Activated CD4-positive, alpha-beta memory T cell treated with anti-CD3 and anti-CD28 coated beads for 36 hours (primary cell): ENCODE data around the gene GJA5. TPM values are rescaled to one million over a fixed set of nuclear protein-coding genes. Genes with fewer than 3 reads are reported as not detected.

Experiments
- CTCF ChIA-PET: fragments of 350-600 bp; sonication (Branson Sonifier 250); formaldehyde crosslinking; loops from one replicate; lab custom pipeline; 2021; ENCODE audit warnings: antibody characterized with exemption, inconsistent platforms; lab: Charles Lee
- POLR2A ChIA-PET: fragments of 350-600 bp; sonication (Branson Sonifier 250); formaldehyde crosslinking; loops from one replicate; lab custom pipeline; 2021; ENCODE audit warnings: antibody characterized with exemption; lab: Charles Lee
- DNase-seq: peaks from one replicate; pipeline ENCODE4 v3.0.0-alpha.2; 2020
- H3K27ac Mint-ChIP-seq: one replicate; pipeline ENCODE4 v1.8.0; 2021; ENCODE audit warnings: mixed read lengths
- H3K27me3 Mint-ChIP-seq: one replicate; pipeline ENCODE4 v1.8.0; 2021; ENCODE audit warnings: mixed read lengths
- H3K36me3 Mint-ChIP-seq: one replicate; pipeline ENCODE4 v1.8.0; 2021; ENCODE audit warnings: mixed read lengths
- H3K4me1 Mint-ChIP-seq: one replicate; pipeline ENCODE4 v1.8.0; 2021; ENCODE audit warnings: low read depth, mixed read lengths
- H3K4me3 Mint-ChIP-seq: one replicate; pipeline ENCODE4 v1.8.0; 2021; ENCODE audit warnings: mild to moderate bottlenecking, mixed read lengths
- H3K9me3 Mint-ChIP-seq: one replicate; pipeline ENCODE4 v1.8.0; 2021; ENCODE audit warnings: mixed read lengths
- intact Hi-C: fragments of 100-400 bp; cut with micrococcal nuclease; formaldehyde crosslinking; loops from one replicate; pipeline ENCODE4 v1.15.1; 2023
- total RNA-seq, 2 experiments: library from RNA; stranded (reverse); gene quantifications; one replicate each; pipeline ENCODE4 v1.2.3, GENCODE V29; 2021

The GJA5 gene
- total RNA-seq, 2 experiments from 2014 or later = not detected

GRCh38 chr1:147784941-147785340, 24.5 kb upstream of the GJA5 start:
- no peak for DNase-seq
- H3K4me1 Mint-ChIP-seq = no peaks in the 10 kb centered on the region
- peaks cover 7% of the 10 kb centered on the region for H3K27me3 Mint-ChIP-seq
- intact Hi-C loops = no loop called here
- H3K27ac Mint-ChIP-seq = no peak overlapping the region
- no peaks in the 10 kb centered on the region for H3K9me3 Mint-ChIP-seq
- no peak overlapping the region for H3K4me3 Mint-ChIP-seq
- ChIA-PET CTCF (interaction anchor here (0.7 to 1.8 kb wide), 2 partner anchors 108 to 189 kb away, joined by 3 to 6 read pairs; no protein-coding TSS in a partner anchor), POLR2A (no interaction called here)
- H3K36me3 Mint-ChIP-seq = no peaks in the 10 kb centered on the region

- H3K27ac Mint-ChIP-seq = no peak overlapping the region
- peaks cover 7% of the 10 kb centered on the region for H3K27me3 Mint-ChIP-seq
- intact Hi-C loops = no loop called here
- H3K4me1 Mint-ChIP-seq = no peaks in the 10 kb centered on the region
- H3K4me3 Mint-ChIP-seq = no peak overlapping the region
- no peak for DNase-seq
- H3K9me3 Mint-ChIP-seq = no peaks in the 10 kb centered on the region
- ChIA-PET CTCF (interaction anchor here (1.1 kb wide), 1 partner anchor 121 kb away, joined by 3 read pairs; no protein-coding TSS in a partner anchor), POLR2A (no interaction called here)
- no peaks in the 10 kb centered on the region for H3K36me3 Mint-ChIP-seq
Observed at GRCh38 chr1:147781056-147781471, 20.7 kb upstream of the GJA5 start.

- Mint-ChIP-seq H3K36me3 (no peaks in the 10 kb centered on the region), H3K9me3 (no peaks in the 10 kb centered on the region), H3K27me3 (peaks cover 18% of the 10 kb centered on the region), H3K4me1 (peaks cover 2% of the 10 kb centered on the region), H3K4me3 (no peak overlapping the region), H3K27ac (no peak overlapping the region)
- ChIA-PET POLR2A (no interaction called here), CTCF (no interaction called here)
- no peak for DNase-seq
- intact Hi-C loops = no loop called here
Observed at GRCh38 chr1:147777694-147778093, 17.3 kb upstream of the GJA5 start.

GRCh38 chr1:147773215-147773715, 12.9 kb upstream of the GJA5 start:
- Mint-ChIP-seq H3K4me3 (no peak overlapping the region), H3K9me3 (no peaks in the 10 kb centered on the region), H3K27me3 (peaks cover 19% of the 10 kb centered on the region), H3K4me1 (peaks cover 2% of the 10 kb centered on the region), H3K36me3 (no peaks in the 10 kb centered on the region), H3K27ac (no peak overlapping the region)
- CTCF ChIA-PET = no interaction called here
- no peak for DNase-seq
- intact Hi-C loops = no loop called here
- POLR2A ChIA-PET = no interaction called here

GRCh38 chr1:147772570-147772969, 12.2 kb upstream of the GJA5 start:
- intact Hi-C loops = no loop called here
- H3K9me3 Mint-ChIP-seq = no peaks in the 10 kb centered on the region
- no peaks in the 10 kb centered on the region for H3K36me3 Mint-ChIP-seq
- H3K27ac Mint-ChIP-seq = no peak overlapping the region
- H3K4me1 Mint-ChIP-seq = peaks cover 2% of the 10 kb centered on the region
- no peak overlapping the region for H3K4me3 Mint-ChIP-seq
- DNase-seq = no peak
- CTCF ChIA-PET = no interaction called here
- peaks cover 19% of the 10 kb centered on the region for H3K27me3 Mint-ChIP-seq
- POLR2A ChIA-PET = no interaction called here

- no peak overlapping the region for H3K27ac Mint-ChIP-seq
- peaks cover 17% of the 10 kb centered on the region for H3K27me3 Mint-ChIP-seq
- H3K4me1 Mint-ChIP-seq = peaks cover 2% of the 10 kb centered on the region
- POLR2A ChIA-PET = no interaction called here
- H3K9me3 Mint-ChIP-seq = no peaks in the 10 kb centered on the region
- DNase-seq = no peak
- no peaks in the 10 kb centered on the region for H3K36me3 Mint-ChIP-seq
- CTCF ChIA-PET = interaction anchor here (0.6 kb wide), 1 partner anchor 270 kb away, joined by 3 read pairs; no protein-coding TSS in a partner anchor
- no peak overlapping the region for H3K4me3 Mint-ChIP-seq
- intact Hi-C loops = no loop called here
Observed at GRCh38 chr1:147771226-147772125, 11.1 kb upstream of the GJA5 start.

GRCh38 chr1:147769106-147769505, 8.7 kb upstream of the GJA5 start:
- Mint-ChIP-seq H3K4me3 (no peak overlapping the region), H3K27ac (no peak overlapping the region), H3K36me3 (no peaks in the 10 kb centered on the region), H3K27me3 (peaks cover 12% of the 10 kb centered on the region), H3K9me3 (no peaks in the 10 kb centered on the region), H3K4me1 (peaks cover 2% of the 10 kb centered on the region)
- ChIA-PET POLR2A (no interaction called here), CTCF (interaction anchor here (0.8 kb wide), 1 partner anchor 268 kb away, joined by 3 read pairs; no protein-coding TSS in a partner anchor)
- DNase-seq = no peak
- intact Hi-C loops = no loop called here

- intact Hi-C loops = no loop called here
- Mint-ChIP-seq H3K4me1 (peaks cover 2% of the 10 kb centered on the region), H3K27ac (no peak overlapping the region), H3K4me3 (no peak overlapping the region), H3K36me3 (no peaks in the 10 kb centered on the region), H3K27me3 (peaks cover 8% of the 10 kb centered on the region), H3K9me3 (no peaks in the 10 kb centered on the region)
- POLR2A ChIA-PET = no interaction called here
- CTCF ChIA-PET = interaction anchor here (0.8 kb wide), 1 partner anchor 267 kb away, joined by 3 read pairs; no protein-coding TSS in a partner anchor
- DNase-seq = no peak
Observed at GRCh38 chr1:147768582-147768981, 8.2 kb upstream of the GJA5 start.

GRCh38 chr1:147768101-147768500, 7.7 kb upstream of the GJA5 start:
- H3K4me3 Mint-ChIP-seq = no peak overlapping the region
- CTCF ChIA-PET = no interaction called here
- POLR2A ChIA-PET = no interaction called here
- H3K36me3 Mint-ChIP-seq = no peaks in the 10 kb centered on the region
- peaks cover 6% of the 10 kb centered on the region for H3K4me1 Mint-ChIP-seq
- H3K27ac Mint-ChIP-seq = no peak overlapping the region
- DNase-seq = no peak
- H3K27me3 Mint-ChIP-seq = peaks cover 5% of the 10 kb centered on the region
- intact Hi-C loops = no loop called here
- no peaks in the 10 kb centered on the region for H3K9me3 Mint-ChIP-seq

- DNase-seq = no peak
- CTCF ChIA-PET = no interaction called here
- POLR2A ChIA-PET = interaction anchor here (0.6 kb wide), 1 partner anchor 92 kb away, joined by 4 read pairs; the partner anchor contains the start of gene ACP6
Observed at GRCh38 chr1:147762233-147763024, 2.0 kb upstream of the GJA5 start.

GRCh38 chr1:147758379-147759100, 1.9 kb downstream of the GJA5 start:
- Mint-ChIP-seq H3K9me3 (no peaks in the 10 kb centered on the region), H3K27me3 (no peaks in the 10 kb centered on the region), H3K36me3 (no peaks in the 10 kb centered on the region), H3K27ac (no peak overlapping the region), H3K4me1 (peaks cover 20% of the 10 kb centered on the region), H3K4me3 (no peak overlapping the region)
- DNase-seq = no peak
- ChIA-PET CTCF (no interaction called here), POLR2A (no interaction called here)
- intact Hi-C loops = no loop called here

More at GRCh38 chr1:147762233-147763024, 2.0 kb upstream of the GJA5 start:
- Mint-ChIP-seq H3K4me3 (no peak overlapping the region), H3K27me3 (no peaks in the 10 kb centered on the region), H3K4me1 (peaks cover 20% of the 10 kb centered on the region), H3K36me3 (no peaks in the 10 kb centered on the region), H3K27ac (peak overlapping the region; percentile 53), H3K9me3 (no peaks in the 10 kb centered on the region)
- intact Hi-C loops = loop anchor here (2.0 kb wide), 1 partner anchor 128 kb away; no protein-coding TSS in a partner anchor
